GM19324 (cell line): ENCODE results near the gene RAB7B.
"Not testable (repeated sequence)": the region's sequence is repeated elsewhere in the genome, so short reads cannot be mapped to it uniquely, and the experiment has no call there.

Experiments
- ATAC-seq: cut with Tn5 transposase; IDR thresholded peaks from one replicate; pipeline ENCODE4 v1.9.1; 2021; ENCODE audit warnings: mild to moderate bottlenecking, moderate library complexity; ENCODE audit not compliant: unreplicated experiment, low FRiP score

RAB7B gene

GRCh38 chr1:206000641-206001339 lies 2.4 kb downstream of the RAB7B start:
- ATAC-seq: no peak

- no peak for ATAC-seq
Observed at GRCh38 chr1:205998457-205999241, 4.5 kb downstream of the RAB7B start.

GRCh38 chr1:205996641-205997040 lies 6.6 kb downstream of the RAB7B start:
- not testable (repeated sequence) for ATAC-seq

- ATAC-seq: no peak
Observed at GRCh38 chr1:205994346-205994745, 8.8 kb downstream of the RAB7B start.

- no peak for ATAC-seq
Observed at GRCh38 chr1:205993068-205993467, 10.1 kb downstream of the RAB7B start.

GRCh38 chr1:205992218-205992882 lies 10.8 kb downstream of the RAB7B start:
- no peak for ATAC-seq

GRCh38 chr1:205991237-205991636 lies 12.0 kb downstream of the RAB7B start:
- ATAC-seq: no peak

- ATAC-seq: no peak
Observed at GRCh38 chr1:205990226-205990625, 13.0 kb downstream of the RAB7B start.

GRCh38 chr1:205989786-205990185 lies 13.4 kb downstream of the RAB7B start:
- no peak for ATAC-seq

- ATAC-seq: no peak
Observed at GRCh38 chr1:205988585-205988995, 14.6 kb downstream of the RAB7B start.

GRCh38 chr1:205986861-205987260 lies 16.3 kb downstream of the RAB7B start:
- ATAC-seq: no peak

GRCh38 chr1:205986292-205986691 lies 16.9 kb downstream of the RAB7B start:
- no peak for ATAC-seq

GRCh38 chr1:205985330-205986005 lies 17.7 kb downstream of the RAB7B start:
- no peak for ATAC-seq

- no peak for ATAC-seq
Observed at GRCh38 chr1:205983925-205984725, 19.1 kb downstream of the RAB7B start.

- no peak for ATAC-seq
Observed at GRCh38 chr1:205981257-205981656, 21.9 kb downstream of the RAB7B start.

GRCh38 chr1:205980237-205980870 lies 22.8 kb downstream of the RAB7B start:
- ATAC-seq: no peak

- no peak for ATAC-seq
Observed at GRCh38 chr1:205979301-205979700, 23.9 kb downstream of the RAB7B start.

GRCh38 chr1:205978676-205979075 lies 24.5 kb downstream of the RAB7B start:
- no peak for ATAC-seq

GRCh38 chr1:205977402-205978014 lies 25.7 kb downstream of the RAB7B start:
- no peak for ATAC-seq
